Stimulated activated CD8-positive, alpha-beta memory T cell treated with anti-CD3 and anti-CD28 coated beads, Interleukin-2, amount 100 ng/mL, for 1 hour (primary cell): ENCODE measurements around the gene LRRC10B.

Source experiments
- DNase-seq, 2 donors: peaks; one replicate each; pipeline ENCODE4 v3.0.0-alpha.2; 2020; ENCODE audit warnings: low read depth in 2 of 2

The LRRC10B gene

DNA sequence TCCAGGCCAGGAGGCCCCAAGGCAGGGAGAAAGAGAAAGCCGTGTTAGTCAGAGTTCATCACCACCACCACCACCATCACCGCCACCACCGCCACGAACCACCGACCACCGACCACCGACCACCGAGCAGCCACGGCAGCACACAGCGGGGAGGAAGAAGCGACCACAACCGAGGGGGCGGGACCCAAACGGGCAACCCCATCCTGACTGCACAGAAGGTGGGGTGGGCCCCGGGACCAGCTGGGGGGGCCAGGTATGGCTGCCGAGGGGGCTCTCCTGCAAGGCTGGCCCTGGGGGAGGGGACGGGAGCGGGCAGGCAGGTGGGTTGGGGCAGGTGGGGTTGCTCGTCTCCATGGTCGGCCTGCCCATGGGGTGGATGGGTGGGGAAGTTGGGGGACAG lies 38.1 kb downstream of the LRRC10B start:
- no peak for DNase-seq

DNA sequence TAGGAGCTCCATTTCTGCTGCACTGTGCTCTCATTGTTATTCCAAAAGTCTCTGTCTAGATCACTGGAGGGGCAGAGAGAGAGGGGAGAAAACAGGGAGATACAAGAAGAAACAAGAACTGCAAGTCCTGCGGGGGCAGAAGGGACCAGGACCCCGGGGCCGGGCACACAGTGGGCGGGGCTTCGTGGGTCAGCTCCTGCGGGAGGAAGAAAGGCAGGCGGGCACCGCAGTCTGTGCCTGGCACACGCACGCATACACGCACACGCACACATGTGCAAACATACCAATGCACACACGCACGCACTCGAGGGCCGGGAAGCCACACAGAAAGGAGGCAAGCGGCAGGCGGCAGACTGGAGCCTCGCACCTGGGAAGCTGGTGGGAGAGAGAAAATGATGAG lies 38.7 kb downstream of the LRRC10B start:
- no peak for DNase-seq

DNA sequence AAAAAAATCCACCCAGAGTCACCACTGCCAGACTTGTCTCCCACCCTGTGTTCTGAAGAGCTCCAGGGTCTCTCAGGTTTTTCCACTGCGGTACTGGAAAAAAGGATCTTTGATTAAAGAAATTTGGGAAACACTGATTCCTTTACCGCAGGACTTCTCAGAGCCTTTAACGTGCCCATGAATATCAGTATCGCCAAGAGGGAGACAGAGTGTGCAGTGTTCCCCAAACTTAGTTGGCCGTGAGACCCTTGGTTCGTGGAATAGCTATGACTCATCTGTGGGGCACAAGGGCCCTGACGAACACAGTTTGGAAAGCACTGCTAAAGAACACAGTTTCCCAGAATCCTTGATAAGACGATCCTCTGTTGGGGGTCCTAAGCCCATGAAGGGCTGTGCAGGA lies 40.6 kb downstream of the LRRC10B start:
- DNase-seq, result no peak

GRCh38 chr11:61549662-61550568 lies 41.4 kb downstream of the LRRC10B start:
- DNase-seq, result no peak

- no peak for DNase-seq
Measured at GRCh38 chr11:61550665-61551227, 42.2 kb downstream of the LRRC10B start.

GRCh38 chr11:61551634-61552033 lies 43.1 kb downstream of the LRRC10B start:
- no peak for DNase-seq

DNA sequence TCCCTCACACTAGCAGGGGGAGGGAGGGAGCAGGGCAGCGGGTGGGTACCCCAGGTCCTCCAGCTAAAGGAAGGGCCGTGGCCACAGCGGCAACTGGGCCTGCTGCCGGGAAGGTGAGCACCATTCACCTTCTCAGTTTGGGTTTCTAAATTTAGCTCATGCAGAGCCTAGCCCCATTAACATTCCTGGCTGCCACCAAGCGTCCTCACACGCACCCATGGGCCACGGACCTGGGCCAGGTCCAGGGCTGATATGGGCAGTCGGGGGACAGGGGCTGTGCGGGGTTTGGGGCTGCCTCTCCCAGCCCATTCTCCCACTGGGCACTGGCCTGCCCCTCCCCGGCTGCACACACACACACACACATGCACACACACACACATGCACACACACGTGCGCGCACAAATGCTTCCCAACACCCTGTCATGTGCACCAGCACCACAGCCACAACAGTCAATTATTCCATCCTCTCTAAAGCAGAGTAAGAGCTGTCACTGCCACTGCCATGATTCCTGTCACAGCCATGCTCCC lies 43.6 kb downstream of the LRRC10B start:
- no peak for DNase-seq

DNA sequence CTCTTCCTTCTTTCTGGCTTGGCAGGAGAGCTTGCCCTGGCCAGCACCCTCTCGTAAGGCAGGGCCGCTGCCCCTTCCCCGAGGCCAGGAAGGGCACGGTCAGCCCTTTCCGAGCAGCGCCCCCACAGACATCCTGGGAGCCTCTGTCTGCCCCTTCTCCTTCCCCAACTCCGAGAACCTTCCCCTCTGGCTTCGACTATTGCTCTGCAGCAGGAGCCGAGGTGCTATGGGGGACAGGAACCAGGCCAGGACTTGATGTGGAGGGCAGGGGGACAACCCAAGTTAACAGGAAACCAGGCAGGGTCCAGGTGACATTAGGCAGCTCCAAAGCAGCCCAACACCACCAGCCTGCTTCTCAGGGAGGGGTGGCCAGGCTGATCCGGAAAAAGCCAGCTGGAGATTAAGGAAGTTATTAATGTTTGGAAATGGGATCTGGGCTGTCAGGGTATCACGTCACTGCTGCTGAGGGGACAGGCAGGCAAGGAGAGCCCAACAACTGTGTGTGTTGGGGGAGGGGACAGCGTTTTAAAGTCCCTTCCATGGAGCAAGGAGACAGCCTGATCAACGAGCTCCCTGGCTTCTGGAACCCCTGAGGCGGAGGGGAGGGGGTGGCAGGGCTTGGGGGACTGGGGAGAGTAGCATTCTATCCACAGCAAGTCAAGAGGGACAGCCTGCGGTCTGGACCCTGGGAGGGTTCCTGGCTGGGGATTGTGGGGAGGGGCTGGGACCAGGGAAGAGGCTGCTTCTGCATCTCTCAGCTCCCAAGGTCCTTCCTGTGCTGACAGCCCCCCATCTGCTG lies 45.0 kb downstream of the LRRC10B start:
- DNase-seq, result no peak

- DNase-seq, result no peak
Measured at GRCh38 chr11:61554172-61554988, 45.8 kb downstream of the LRRC10B start.

- DNase-seq, result no peak
Measured at GRCh38 chr11:61555051-61555969, 46.8 kb downstream of the LRRC10B start.

GRCh38 chr11:61555978-61556377 lies 47.4 kb downstream of the LRRC10B start:
- no peak for DNase-seq

DNA sequence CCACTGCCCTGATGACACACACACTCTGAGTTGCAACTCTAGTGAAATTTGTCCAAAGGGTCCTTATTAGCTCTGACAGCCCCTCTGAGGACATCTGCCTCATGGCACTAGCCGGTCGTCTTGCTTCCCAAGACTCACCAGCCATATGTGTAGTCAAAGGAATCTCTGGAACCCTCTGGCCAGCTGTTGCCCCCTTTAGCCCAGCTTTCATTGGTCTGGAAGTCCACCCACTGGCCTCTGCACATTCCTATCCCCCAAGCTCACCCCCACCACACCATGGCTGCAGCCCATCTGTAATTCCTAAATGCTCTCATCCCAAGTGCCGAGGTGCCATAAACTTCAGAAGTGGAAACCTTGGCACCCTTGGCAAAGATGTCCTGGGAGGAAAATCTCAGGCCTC lies 48.1 kb downstream of the LRRC10B start:
- no peak for DNase-seq
